A549 treated with RU486 at 1 μM for 4 hours (cell line): Measurements from ENCODE around the gene MS4A18. TPM values are rescaled to one million over a fixed set of nuclear protein-coding genes. Genes with fewer than 3 reads are reported as not detected.

Experiments
- total RNA-seq: library from RNA; stranded (reverse); fragments of 200-300 nt; extraction: Qiagen RNA extraction; gene quantifications from 5 replicates; pipeline ENCODE4 v1.2.3, GENCODE V29; 2022; ENCODE audit warnings: low read depth

Gene MS4A18
- not detected in 5 replicates for total RNA-seq

DNA sequence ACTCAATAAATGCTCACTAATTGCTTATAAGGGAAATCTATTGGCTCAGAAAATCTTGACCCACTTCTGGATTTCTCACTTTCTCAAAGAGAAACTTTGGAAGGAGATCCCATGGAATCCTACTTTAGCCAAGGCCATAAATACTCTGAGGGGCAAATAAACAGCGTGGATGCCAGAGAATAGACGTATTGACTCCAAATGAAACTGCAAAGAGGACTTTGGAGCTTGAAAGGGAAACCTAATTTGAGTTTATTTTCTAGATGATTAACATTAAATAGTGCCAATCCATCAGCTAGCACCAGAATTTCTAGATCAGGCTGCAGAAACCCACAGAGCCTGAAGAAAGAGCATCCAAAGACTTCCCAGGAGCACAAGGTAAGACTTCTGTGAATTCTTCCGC is at the start of gene MS4A18:
Gene MS4A18 (plus strand): TSS at position 301 of the 400 bp plus-strand sequence.

DNA sequence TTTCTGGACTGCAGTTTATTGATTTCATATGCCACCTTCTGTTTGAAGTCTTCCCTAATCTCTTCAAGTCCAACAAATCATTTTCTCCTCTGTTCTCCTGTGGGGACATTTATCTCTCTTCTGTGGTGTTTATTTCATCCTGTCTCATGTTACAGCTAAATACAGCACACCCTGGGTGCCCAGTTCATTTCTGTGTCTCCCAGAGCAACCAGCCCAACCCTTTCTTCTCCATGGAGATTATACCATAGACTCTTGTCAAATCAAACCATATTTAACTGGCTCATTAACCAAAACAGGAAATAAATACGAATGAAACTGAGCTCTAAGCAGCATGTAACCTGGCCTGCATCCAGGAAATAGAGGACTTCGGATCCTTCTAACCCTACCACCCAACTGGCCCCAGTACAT is 25.2 kb upstream of the MS4A18 start, which contains the start of gene MS4A8:
Gene MS4A8 (plus strand): TSS at position 329 of the 408 bp plus-strand sequence. CDS start 1,249 bp downstream, outside the sequence.

DNA sequence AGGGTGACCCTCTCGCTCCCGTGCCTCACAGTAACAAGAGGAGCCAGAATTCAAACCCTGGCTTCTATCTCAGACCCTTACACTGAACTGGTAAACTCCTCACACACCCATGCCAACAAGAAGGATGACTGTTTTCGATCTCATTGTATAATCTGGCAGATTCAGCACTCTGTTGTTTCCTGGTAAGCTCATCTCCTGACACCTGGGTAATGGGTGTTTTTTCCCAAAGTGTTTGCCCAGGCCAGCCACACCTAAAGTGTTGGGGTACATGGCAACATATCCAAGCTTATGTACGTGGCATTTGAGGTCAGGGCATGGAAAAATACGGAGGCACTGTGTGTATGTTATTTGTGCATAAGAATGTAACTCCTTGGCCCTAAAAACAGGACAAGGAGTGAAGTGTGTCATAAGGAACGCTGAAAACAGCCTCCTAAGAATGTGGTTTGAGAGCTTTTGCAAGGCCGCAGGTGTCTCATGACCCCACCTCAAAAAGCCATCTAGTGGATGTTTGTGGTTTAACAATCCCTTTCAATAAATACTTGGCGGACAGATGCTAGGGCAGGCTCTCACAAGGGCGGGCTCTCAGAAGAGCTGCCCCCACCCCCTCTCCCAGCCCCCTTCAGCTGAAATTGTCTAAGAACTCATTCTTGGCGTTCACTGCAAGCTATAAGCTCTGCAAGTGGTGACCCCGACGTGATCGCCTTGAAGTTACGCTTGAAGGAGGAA is 31.9 kb downstream of the MS4A18 start, which contains the start of gene MS4A15:
Gene MS4A15 (plus strand): TSS at position 561 of the 726 bp plus-strand sequence. CDS start 6,867 bp downstream, outside the sequence.

DNA sequence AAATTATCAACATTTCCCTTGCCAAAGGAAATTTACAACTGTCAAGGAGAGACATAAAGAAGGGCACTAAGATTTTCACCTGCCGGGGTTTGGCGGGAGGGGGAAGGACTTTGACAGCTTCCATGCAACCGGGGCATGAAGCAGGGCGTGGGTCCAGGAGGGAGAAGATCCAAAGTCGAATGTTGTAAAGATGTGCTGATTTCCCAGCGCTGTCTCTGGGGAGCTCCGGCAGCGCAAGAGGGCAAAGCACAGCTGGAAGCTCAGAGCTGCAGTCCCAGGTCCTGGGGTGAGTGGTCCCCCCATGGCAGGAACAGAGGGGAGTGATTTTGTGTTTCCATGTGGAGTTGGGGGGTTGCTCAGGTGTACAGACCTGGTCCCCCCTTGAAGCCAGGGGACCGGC is 60.6 kb downstream of the MS4A18 start, which contains the start of gene MS4A10:
Gene MS4A10 (plus strand): TSS at position 198 of the 400 bp plus-strand sequence. CDS start 5,003 bp downstream, outside the sequence.

Other genes with a start within 250 kb of the MS4A18 start
- not detected in 5 replicates for gene MS4A12, start 231.9 kb upstream of the MS4A18 start, total RNA-seq
- not detected in 5 replicates for gene MS4A13, start 209.3 kb upstream of the MS4A18 start, total RNA-seq
- not detected in 5 replicates for gene MS4A8, start 25.1 kb upstream of the MS4A18 start, total RNA-seq
- not detected in 5 replicates for gene MS4A15, start 32.1 kb downstream of the MS4A18 start, total RNA-seq
- gene MS4A10, start 60.6 kb downstream of the MS4A18 start, total RNA-seq = not detected in 5 replicates
- 84.9 to 115 TPM (median 101 TPM) in 5 replicates for gene CCDC86, start 117.4 kb downstream of the MS4A18 start, total RNA-seq
- 0.05 to 0.06 TPM (median 0.06 TPM) in 3 of 5 replicates, not detected in the others for gene PTGDR2, start 131.2 kb downstream of the MS4A18 start, total RNA-seq
- 0.15 to 0.58 TPM (median 0.21 TPM) in 4 of 5 replicates, not detected in the other for gene ZP1, start 142.8 kb downstream of the MS4A18 start, total RNA-seq
- 159 to 198 TPM (median 187 TPM) in 5 replicates for gene PRPF19, start 181.9 kb downstream of the MS4A18 start, total RNA-seq
- 93.9 to 131 TPM (median 121 TPM) in 5 replicates for gene TMEM109, start 189.4 kb downstream of the MS4A18 start, total RNA-seq
- gene TMEM132A, start 199.7 kb downstream of the MS4A18 start, total RNA-seq = 103 to 179 TPM (median 165 TPM) in 5 replicates
- not detected in 5 replicates for gene SLC15A3, start 227.5 kb downstream of the MS4A18 start, total RNA-seq
- gene CD6, start 247.0 kb downstream of the MS4A18 start, total RNA-seq = 0.08 to 0.18 TPM (median 0.13 TPM) in 3 of 5 replicates, not detected in the others